A549 (cell line): ENCODE results near the gene ARL5C. TPM values are rescaled to one million over a fixed set of nuclear protein-coding genes. Genes with fewer than 3 reads are reported as not detected.
A peak's percentile ranks its signal among the peaks of the same experiment; 100 is the strongest.

Experiments used
- ATAC-seq, 2 experiments: fragments of 200-7000 bp in 1 of 2; fragments of >200 bp in 1 of 2; cut with Nextera tagmentation in 1 of 2; cut with Tn5 transposase in 1 of 2; 3 replicates each; pipeline versions ENCODE4 v1.8.0 to v1.9.1; 2018 to 2020; ENCODE audit warnings: mild to moderate bottlenecking in 1 of 2, moderate library complexity in 1 of 2
- CTCF ChIA-PET: fragments of 300-600 bp; sonication (Branson Sonifier 250); formaldehyde crosslinking; extraction: SDS; loops from one replicate; lab custom pipeline; 2021; ENCODE audit warnings: antibody characterized with exemption, inconsistent platforms; lab: Yijun Ruan, JAX
- POLR2A ChIA-PET: fragments of 350-600 bp; formaldehyde crosslinking; extraction: SDS; loops from one replicate; lab custom pipeline; 2021; ENCODE audit warnings: antibody characterized with exemption, inconsistent platforms; lab: Yijun Ruan, JAX
- DNase-seq, 2 experiments: peaks; one replicate each; pipeline versions ENCODE4 v3.0.0 to v3.0.0-alpha.2; 2011 to 2016; ENCODE audit warnings: low read depth in 1 of 2, low spot score in 1 of 2
- FAIRE-seq: peaks from 2 replicates; lab custom pipeline; 2011; peaks lifted over from hg19 to GRCh38; lab: Jason Lieb, UNC
- H3K27ac ChIP-seq, 2 experiments: fragments of >200 bp; sonication (Bioruptor Twin); formaldehyde crosslinking; 3 replicates each; pipeline ENCODE4 v1.5.1; 2016 to 2017
- H3K4me1 ChIP-seq: fragments of >200 bp; sonication (Bioruptor Twin); formaldehyde crosslinking; 3 replicates; pipeline ENCODE4 v1.6.1; 2016
- H3K4me2 ChIP-seq: fragments of >200 bp; sonication (Bioruptor Twin); formaldehyde crosslinking; 3 replicates; pipeline ENCODE4 v1.6.1; 2016
- H3K4me3 ChIP-seq: fragments of >200 bp; sonication (Bioruptor Twin); formaldehyde crosslinking; 3 replicates; pipeline ENCODE4 v1.5.1; 2016
- H3K9me3 ChIP-seq: fragments of >200 bp; sonication (Bioruptor Twin); formaldehyde crosslinking; 3 replicates; pipeline ENCODE4 v1.6.1; 2016
- ELK1 ChIP-seq: fragments of 150-350 bp; IDR thresholded peaks from 2 replicates; pipeline ENCODE4 v1.6.1; 2014; ENCODE audit warnings: low read depth, mild to moderate bottlenecking, low read length
- FOSL2 ChIP-seq, 2 experiments: fragments of 450-650 bp in 1 of 2; fragments of >200 bp in 1 of 2; sonication (Bioruptor Twin) in 1 of 2; formaldehyde crosslinking; IDR thresholded peaks; 2 replicates each; pipeline versions ENCODE4 v1.5.0 to v1.6.1; 2016 to 2020; ENCODE audit warnings: mild to moderate bottlenecking in 1 of 2, moderate library complexity in 1 of 2
- HEYL ChIP-seq: fragments of 250-450 bp; sonication (Bioruptor Pico); IDR thresholded peaks from 2 replicates; pipeline ENCODE4 v1.8.0; 2021; ENCODE audit warnings: mild to moderate bottlenecking, moderate library complexity
- JUN ChIP-seq, 2 experiments: fragments of >200 bp; sonication (Bioruptor Twin); formaldehyde crosslinking; IDR thresholded peaks; 2 replicates in 1 of 2; 3 replicates in 1 of 2; pipeline ENCODE4 v1.6.1; 2016 to 2017
- MYC ChIP-seq: IDR thresholded peaks from 2 replicates; pipeline ENCODE4 v1.6.1; 2012; ENCODE audit warnings: mild to moderate bottlenecking, inconsistent platforms, low read length, improper control_type of control experiment, borderline replicate concordance
- NPAS2 ChIP-seq: fragments of 250-450 bp; sonication (Bioruptor Pico); IDR thresholded peaks from 2 replicates; pipeline ENCODE4 v1.8.0; 2022; ENCODE audit warnings: mild to moderate bottlenecking, moderate library complexity, borderline replicate concordance
- RAD21 ChIP-seq, 2 experiments: fragments of >200 bp in 1 of 2; sonication (Bioruptor Twin) in 1 of 2; formaldehyde crosslinking in 1 of 2; IDR thresholded peaks in 1 of 2; conservative IDR thresholded peaks in 1 of 2; 2 replicates in 1 of 2; 3 replicates in 1 of 2; pipeline ENCODE4 v1.6.1; 2012 to 2018; ENCODE audit warnings: inconsistent platforms in 1 of 2
- SMC3 ChIP-seq: fragments of >200 bp; sonication (Bioruptor Twin); formaldehyde crosslinking; IDR thresholded peaks from 3 replicates; pipeline ENCODE4 v1.6.1; 2018; ENCODE audit warnings: inconsistent platforms
- TFCP2L1 ChIP-seq: fragments of 250-450 bp; sonication (Bioruptor Pico); IDR thresholded peaks from 2 replicates; pipeline ENCODE4 v1.5.0; 2021; ENCODE audit warnings: mild to moderate bottlenecking
- TP53 ChIP-seq: fragments of 250-450 bp; sonication (Bioruptor Pico); IDR thresholded peaks from 2 replicates; pipeline ENCODE4 v1.5.0; 2021; ENCODE audit warnings: mild to moderate bottlenecking, moderate library complexity
- WGBS: methylation state at CpG from one replicate; pipeline ENCODE4 v1.1.6; 2017; ENCODE audit errors: missing lambda C conversion rate; 5-methylcytosine and 5-hydroxymethylcytosine counted together
- polyA plus RNA-seq, 4 experiments: library from polyadenylated mRNA; depleted of rRNA in 3 of 4; stranded (reverse); fragments of >200 nt; fragmentation: RNase III in 1 of 4; extraction: RNeasy Plus Mini Kit Qiagen cat#74134 plus additional on column Dnase treatment in 1 of 4; gene quantifications; 2 replicates in 3 of 4; 3 replicates in 1 of 4; pipeline ENCODE4 v1.2.3, GENCODE V29; 2011 to 2017
- TF ChIP-seq, protein P1 (sequence below): fragments of 250-450 bp; sonication (Bioruptor Pico); IDR thresholded peaks from 2 replicates; pipeline ENCODE4 v1.5.0; 2021; ENCODE audit warnings: mild to moderate bottlenecking, moderate library complexity, borderline replicate concordance
- TF ChIP-seq, protein P2 (sequence below): IDR thresholded peaks from 2 replicates; pipeline ENCODE4 v1.6.1; 2012
- TF ChIP-seq, protein P3 (sequence below): fragments of >200 bp; sonication (Bioruptor Twin); formaldehyde crosslinking; IDR thresholded peaks from 3 replicates; pipeline ENCODE4 v1.5.1; 2016

ARL5C gene
- polyA plus RNA-seq, 2 of the 4 experiments (the other 2 are of a cell fraction) = not detected

- DNase-seq = no peak
- FAIRE-seq = no peak
- no peaks in the 10 kb centered on the region for H3K9me3 ChIP-seq
- ChIA-PET POLR2A (interaction anchor here (2.6 kb wide), 1 partner anchor 33 kb away, joined by 21 read pairs; the partner anchor contains the start of gene RPL19), CTCF (interaction anchor here (0.6 to 30.5 kb wide), 10 partner anchors 7 to 190 kb away, joined by 3 to 612 read pairs (median 26); partner anchors contain the start of genes ARL5C and PLXDC1)
- no peak overlapping the region for H3K4me2 ChIP-seq
- peaks cover 6% of the 10 kb centered on the region; the same call in 2 of the 3 replicates for H3K4me1 ChIP-seq
- no peak for TF ChIP-seq ELK1
- no peak for TF ChIP-seq HEYL (CRISPR knock-in tag)
- no peak for TF ChIP-seq MYC
- no peak for TF ChIP-seq NPAS2
- TF ChIP-seq TP53 = no peak
- no peak for TF ChIP-seq JUN (IDR thresholded peaks at IDR 0.05)
- 58% methylated on average over 7 of the region's 7 CpGs for WGBS
- H3K27ac ChIP-seq = no peak overlapping the region
- no peak overlapping the region for H3K4me3 ChIP-seq
- ATAC-seq = no peak
Observed at GRCh38 chr17:39166437-39167335, 725 bp upstream of the ARL5C start.

- Histone ChIP-seq H3K4me1 (peaks cover 6% of the 10 kb centered on the region; the same call in 2 of the 3 replicates), H3K9me3 (no peaks in the 10 kb centered on the region), H3K4me3 (no peak overlapping the region)
- ChIA-PET CTCF (interaction anchor here (0.5 to 30.5 kb wide), 36 partner anchors 8 to 296 kb away, joined by 3 to 612 read pairs (median 5); partner anchors contain the start of genes ARL5C, FBXO47, LASP1 and PLXDC1), POLR2A (interaction anchor here (0.7 to 1.4 kb wide), 6 partner anchors 10 to 296 kb away, joined by 3 to 10 read pairs (median 4); partner anchors contain the start of genes CACNB1, CDK12, FBXO47 and RPL19)
- DNase-seq (no peak), FAIRE-seq (no peak)
- whole genome bisulfite sequencing = 88% methylated on average over 50 of the region's 51 CpGs
- TF ChIP-seq NPAS2 (no peak), TFCP2L1 (CRISPR knock-in tag) (no peak)
- TF ChIP-seq, all 56 proteins: peak for 0
- ATAC-seq = no peak
- H3K27ac ChIP-seq = peak overlapping the region in 1 of 2 experiments; percentile 51; a peak in 2 of 6 replicates
- peak overlapping the region; percentile 62 for H3K4me2 ChIP-seq
Observed at GRCh38 chr17:39165178-39165840, 652 bp downstream of the ARL5C start.

- DNase-seq = peak; percentile 91 to 99
- H3K4me2 ChIP-seq = peak overlapping the region; percentile 62
- peak; percentile 81 to 92 for ATAC-seq
- POLR2A ChIA-PET = interaction anchor here (0.6 to 1.4 kb wide), 7 partner anchors 10 to 296 kb away, joined by 3 to 10 read pairs (median 5); partner anchors contain the start of genes CACNB1, CDK12, FBXO47 and MED1
- H3K4me3 ChIP-seq = peak overlapping the region; percentile 16; the same call in 2 of the 3 replicates
- WGBS = 16% methylated on average over 15 of the region's 15 CpGs
- H3K4me1 ChIP-seq = peaks cover 6% of the 10 kb centered on the region; the same call in 2 of the 3 replicates
- H3K9me3 ChIP-seq = no peaks in the 10 kb centered on the region
- no peak for FAIRE-seq
- CTCF ChIA-PET = interaction anchor here (0.5 to 30.5 kb wide), 35 partner anchors 9 to 295 kb away, joined by 3 to 612 read pairs (median 5); partner anchors contain the start of genes ARL5C, FBXO47, LASP1 and PLXDC1
- TF ChIP-seq RAD21 (conservative IDR thresholded peaks at IDR 0.05 in 1 of 2, IDR thresholded peaks at IDR 0.05 in 1 of 2) (peak; percentile 42 to 61; a peak in 3 of 5 replicates), FOSL2 (IDR thresholded peaks at IDR 0.05) (no peak), FOSL2 (CRISPR knock-in tag; IDR thresholded peaks at IDR 0.05) (no peak), SMC3 (peak; percentile 59)
- TF ChIP-seq, protein P1, sequence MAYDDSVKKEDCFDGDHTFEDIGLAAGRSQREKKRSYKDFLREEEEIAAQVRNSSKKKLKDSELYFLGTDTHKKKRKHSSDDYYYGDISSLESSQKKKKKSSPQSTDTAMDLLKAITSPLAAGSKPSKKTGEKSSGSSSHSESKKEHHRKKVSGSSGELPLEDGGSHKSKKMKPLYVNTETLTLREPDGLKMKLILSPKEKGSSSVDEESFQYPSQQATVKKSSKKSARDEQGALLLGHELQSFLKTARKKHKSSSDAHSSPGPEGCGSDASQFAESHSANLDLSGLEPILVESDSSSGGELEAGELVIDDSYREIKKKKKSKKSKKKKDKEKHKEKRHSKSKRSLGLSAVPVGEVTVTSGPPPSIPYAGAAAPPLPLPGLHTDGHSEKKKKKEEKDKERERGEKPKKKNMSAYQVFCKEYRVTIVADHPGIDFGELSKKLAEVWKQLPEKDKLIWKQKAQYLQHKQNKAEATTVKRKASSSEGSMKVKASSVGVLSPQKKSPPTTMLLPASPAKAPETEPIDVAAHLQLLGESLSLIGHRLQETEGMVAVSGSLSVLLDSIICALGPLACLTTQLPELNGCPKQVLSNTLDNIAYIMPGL (CRISPR knock-in tag) = no peak
- TF ChIP-seq, protein P2, sequence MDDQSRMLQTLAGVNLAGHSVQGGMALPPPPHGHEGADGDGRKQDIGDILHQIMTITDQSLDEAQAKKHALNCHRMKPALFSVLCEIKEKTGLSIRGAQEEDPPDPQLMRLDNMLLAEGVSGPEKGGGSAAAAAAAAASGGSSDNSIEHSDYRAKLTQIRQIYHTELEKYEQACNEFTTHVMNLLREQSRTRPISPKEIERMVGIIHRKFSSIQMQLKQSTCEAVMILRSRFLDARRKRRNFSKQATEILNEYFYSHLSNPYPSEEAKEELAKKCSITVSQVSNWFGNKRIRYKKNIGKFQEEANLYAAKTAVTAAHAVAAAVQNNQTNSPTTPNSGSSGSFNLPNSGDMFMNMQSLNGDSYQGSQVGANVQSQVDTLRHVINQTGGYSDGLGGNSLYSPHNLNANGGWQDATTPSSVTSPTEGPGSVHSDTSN = peak; percentile 89
- TF ChIP-seq, protein P3, sequence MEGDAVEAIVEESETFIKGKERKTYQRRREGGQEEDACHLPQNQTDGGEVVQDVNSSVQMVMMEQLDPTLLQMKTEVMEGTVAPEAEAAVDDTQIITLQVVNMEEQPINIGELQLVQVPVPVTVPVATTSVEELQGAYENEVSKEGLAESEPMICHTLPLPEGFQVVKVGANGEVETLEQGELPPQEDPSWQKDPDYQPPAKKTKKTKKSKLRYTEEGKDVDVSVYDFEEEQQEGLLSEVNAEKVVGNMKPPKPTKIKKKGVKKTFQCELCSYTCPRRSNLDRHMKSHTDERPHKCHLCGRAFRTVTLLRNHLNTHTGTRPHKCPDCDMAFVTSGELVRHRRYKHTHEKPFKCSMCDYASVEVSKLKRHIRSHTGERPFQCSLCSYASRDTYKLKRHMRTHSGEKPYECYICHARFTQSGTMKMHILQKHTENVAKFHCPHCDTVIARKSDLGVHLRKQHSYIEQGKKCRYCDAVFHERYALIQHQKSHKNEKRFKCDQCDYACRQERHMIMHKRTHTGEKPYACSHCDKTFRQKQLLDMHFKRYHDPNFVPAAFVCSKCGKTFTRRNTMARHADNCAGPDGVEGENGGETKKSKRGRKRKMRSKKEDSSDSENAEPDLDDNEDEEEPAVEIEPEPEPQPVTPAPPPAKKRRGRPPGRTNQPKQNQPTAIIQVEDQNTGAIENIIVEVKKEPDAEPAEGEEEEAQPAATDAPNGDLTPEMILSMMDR = peak; percentile 84
- peak overlapping the region in 1 of 2 experiments; percentile 51; a peak in 3 of 6 replicates for H3K27ac ChIP-seq
Observed at GRCh38 chr17:39164675-39165143, 1.3 kb downstream of the ARL5C start.
